GM10266 (cell line): Measurements from ENCODE around the gene TTYH1.
A peak's percentile ranks its signal among the peaks of the same experiment; 100 is the strongest.
"Not testable (repeated sequence)": the region's sequence is repeated elsewhere in the genome, so short reads cannot be mapped to it uniquely, and the experiment has no call there.

Experiments
- DNase-seq: peaks from one replicate; pipeline ENCODE4 v3.0.0; 2012; ENCODE audit errors: extremely low spot score
- CTCF ChIP-seq: IDR thresholded peaks from 2 replicates; pipeline ENCODE4 v1.5.1; 2012; ENCODE audit warnings: mild to moderate bottlenecking, low read depth; ENCODE audit not compliant: control insufficient read depth, insufficient read depth; ENCODE audit errors: missing control alignments

Gene TTYH1

GRCh38 chr19:54436628-54437252 is 21.5 kb downstream of the TTYH1 start:
- TF ChIP-seq CTCF, result no peak
- DNase-seq, result no peak

- DNase-seq, result no peak
- TF ChIP-seq CTCF, result peak; percentile 41
These were observed 24.0 kb downstream of the TTYH1 start for GRCh38 chr19:54439174-54439851.

- no peak for TF ChIP-seq CTCF
- DNase-seq, result no peak
These were observed 25.4 kb downstream of the TTYH1 start for GRCh38 chr19:54440641-54441040.

- TF ChIP-seq CTCF, result no peak
- no peak for DNase-seq
These were observed 29.5 kb downstream of the TTYH1 start for GRCh38 chr19:54444737-54445136.

- not testable (repeated sequence) for DNase-seq
These were observed 31.1 kb downstream of the TTYH1 start for GRCh38 chr19:54446349-54446748.

- TF ChIP-seq CTCF, result no peak
- no peak for DNase-seq
These were observed 32.9 kb downstream of the TTYH1 start for GRCh38 chr19:54448040-54448773.

GRCh38 chr19:54448774-54449700 is 33.8 kb downstream of the TTYH1 start, which contains the start of gene LENG8:
TSS of gene LENG8 (plus strand) at chr19:54449199. CDS start at chr19:54451345, 2,146 bp downstream.
- DNase-seq, result peak; percentile 97
- TF ChIP-seq CTCF, result no peak
